Neural progenitor cell (in vitro differentiated cells): ENCODE results near the gene USP13.

Experiments used
- EZH2 ChIP-seq: fragments of 200-600 bp; sonication (generic); IDR thresholded peaks from 2 replicates; pipeline ENCODE4 v1.6.1; 2017; ENCODE audit warnings: antibody characterized with exemption, mild to moderate bottlenecking, moderate library complexity
- EZH2phosphoT487 ChIP-seq: fragments of 200-600 bp; sonication (generic); IDR thresholded peaks from 2 replicates; pipeline ENCODE4 v1.6.1; 2017; ENCODE audit warnings: antibody characterized with exemption
- TF ChIP-seq, protein P1 (sequence below): fragments of 200-600 bp; sonication (generic); IDR thresholded peaks from 2 replicates; pipeline ENCODE4 v1.5.1; 2017; ENCODE audit warnings: antibody characterized with exemption, mild to moderate bottlenecking

DNA sequence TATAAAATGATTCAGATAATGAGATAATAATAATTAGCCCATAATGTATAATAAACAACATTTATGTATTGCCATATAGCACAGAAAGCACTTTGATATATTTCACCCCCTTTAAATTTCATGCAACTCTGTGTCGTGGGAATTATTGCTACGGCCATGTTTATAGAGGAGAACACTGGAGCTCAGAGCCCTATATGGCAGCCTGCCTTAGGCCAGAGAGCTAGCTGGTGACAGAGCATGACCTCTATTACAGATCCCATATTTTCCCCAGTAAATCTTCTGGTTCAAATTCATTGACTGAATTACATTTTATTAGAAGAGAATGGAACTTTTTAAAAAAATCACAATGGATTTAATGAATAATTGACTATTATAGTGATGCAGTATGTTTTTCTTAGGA is 25.0 kb downstream of the USP13 start:
- TF ChIP-seq, protein P1, sequence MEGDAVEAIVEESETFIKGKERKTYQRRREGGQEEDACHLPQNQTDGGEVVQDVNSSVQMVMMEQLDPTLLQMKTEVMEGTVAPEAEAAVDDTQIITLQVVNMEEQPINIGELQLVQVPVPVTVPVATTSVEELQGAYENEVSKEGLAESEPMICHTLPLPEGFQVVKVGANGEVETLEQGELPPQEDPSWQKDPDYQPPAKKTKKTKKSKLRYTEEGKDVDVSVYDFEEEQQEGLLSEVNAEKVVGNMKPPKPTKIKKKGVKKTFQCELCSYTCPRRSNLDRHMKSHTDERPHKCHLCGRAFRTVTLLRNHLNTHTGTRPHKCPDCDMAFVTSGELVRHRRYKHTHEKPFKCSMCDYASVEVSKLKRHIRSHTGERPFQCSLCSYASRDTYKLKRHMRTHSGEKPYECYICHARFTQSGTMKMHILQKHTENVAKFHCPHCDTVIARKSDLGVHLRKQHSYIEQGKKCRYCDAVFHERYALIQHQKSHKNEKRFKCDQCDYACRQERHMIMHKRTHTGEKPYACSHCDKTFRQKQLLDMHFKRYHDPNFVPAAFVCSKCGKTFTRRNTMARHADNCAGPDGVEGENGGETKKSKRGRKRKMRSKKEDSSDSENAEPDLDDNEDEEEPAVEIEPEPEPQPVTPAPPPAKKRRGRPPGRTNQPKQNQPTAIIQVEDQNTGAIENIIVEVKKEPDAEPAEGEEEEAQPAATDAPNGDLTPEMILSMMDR = no peak
- TF ChIP-seq EZH2 (no peak), EZH2phosphoT487 (no peak)
